Activated CD4-positive, alpha-beta T cell treated with anti-CD3 and anti-CD28 coated beads, Interleukin-2, amount 10 ng/mL, durations not matched to agents 7 days and 5 days (primary cell): ENCODE results near the gene DSCAML1. TPM values are rescaled to one million over a fixed set of nuclear protein-coding genes. Genes with fewer than 3 reads are reported as not detected.
"Not testable (repeated sequence)": the region's sequence is repeated elsewhere in the genome, so short reads cannot be mapped to it uniquely, and the experiment has no call there.

Experiments used
- CTCF ChIA-PET: fragments of 350-600 bp; sonication (Branson Sonifier 250); formaldehyde crosslinking; loops from one replicate; lab custom pipeline; 2021; ENCODE audit warnings: antibody characterized with exemption; lab: Charles Lee
- POLR2A ChIA-PET: fragments of 350-600 bp; sonication (Branson Sonifier 250); formaldehyde crosslinking; loops from one replicate; lab custom pipeline; 2021; ENCODE audit warnings: antibody characterized with exemption; lab: Charles Lee
- DNase-seq: peaks from one replicate; pipeline ENCODE4 v3.0.0-alpha.2; 2020
- H3K27ac Mint-ChIP-seq: one replicate; pipeline ENCODE4 v1.8.0; 2021; ENCODE audit warnings: mild to moderate bottlenecking, moderate library complexity, mixed read lengths
- H3K27me3 Mint-ChIP-seq: one replicate; pipeline ENCODE4 v1.8.0; 2021; ENCODE audit warnings: mixed read lengths
- H3K36me3 Mint-ChIP-seq: one replicate; pipeline ENCODE4 v1.8.0; 2021; ENCODE audit warnings: low read depth, mixed read lengths
- H3K4me1 Mint-ChIP-seq: one replicate; pipeline ENCODE4 v1.8.0; 2021; ENCODE audit warnings: mixed read lengths
- H3K4me3 Mint-ChIP-seq: one replicate; pipeline ENCODE4 v1.8.0; 2021; ENCODE audit warnings: mild to moderate bottlenecking, moderate library complexity, mixed read lengths
- H3K9me3 Mint-ChIP-seq: one replicate; pipeline ENCODE4 v1.8.0; 2021; ENCODE audit warnings: mixed read lengths
- total RNA-seq, 2 experiments: library from RNA; stranded (reverse); gene quantifications; one replicate each; pipeline ENCODE4 v1.2.3, GENCODE V29; 2021

Gene DSCAML1
- total RNA-seq, 2 experiments from 2014 or later = 0.02 to 0.25 TPM

DNA sequence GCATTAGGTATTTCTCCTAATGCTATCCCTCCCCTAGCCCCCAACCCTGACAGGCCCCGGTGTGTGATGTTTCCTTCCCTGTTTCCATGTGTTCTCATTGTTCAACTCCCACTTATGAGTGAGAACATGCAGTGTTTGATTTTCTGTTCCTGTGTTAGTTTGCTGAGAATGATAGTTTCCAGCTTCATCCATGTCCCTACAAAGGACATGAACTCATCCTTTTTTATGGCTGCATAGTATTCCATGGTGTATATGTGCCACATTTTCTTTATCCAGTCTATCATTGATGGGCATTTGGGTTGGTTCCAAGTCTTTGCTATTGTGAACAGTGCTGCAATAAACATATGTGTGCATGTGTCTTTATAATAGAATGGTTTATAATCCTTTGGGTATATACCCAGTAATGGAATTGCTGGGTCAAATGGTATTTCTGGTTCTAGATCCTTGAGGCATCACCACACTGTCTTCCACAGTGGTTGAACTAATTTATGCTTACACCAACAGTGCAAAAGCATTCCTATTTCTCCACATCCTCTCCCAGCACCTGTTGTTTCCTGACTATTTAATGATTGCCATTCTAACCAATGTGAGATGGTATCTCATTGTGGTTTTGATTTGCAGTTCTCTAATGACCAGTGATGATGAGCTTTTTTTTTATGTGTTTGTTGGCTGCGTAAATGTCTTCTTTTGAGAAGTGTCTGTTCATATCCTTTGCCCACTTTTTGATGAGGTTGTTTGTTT is 397.7 kb downstream of the DSCAML1 start:
- H3K27me3 Mint-ChIP-seq, H3K4me1 Mint-ChIP-seq, H3K4me3 Mint-ChIP-seq, DNase-seq, H3K27ac Mint-ChIP-seq, POLR2A ChIA-PET, CTCF ChIA-PET: not testable (repeated sequence)
- Mint-ChIP-seq H3K36me3 (peaks cover 81% of the 10 kb centered on the region), H3K9me3 (peaks cover 12% of the 10 kb centered on the region)

GRCh38 chr11:117398618-117399017 is 398.4 kb downstream of the DSCAML1 start:
- Mint-ChIP-seq H3K36me3 (peaks cover 75% of the 10 kb centered on the region), H3K9me3 (peaks cover 12% of the 10 kb centered on the region)
- POLR2A ChIA-PET, H3K4me1 Mint-ChIP-seq, H3K4me3 Mint-ChIP-seq, CTCF ChIA-PET, H3K27me3 Mint-ChIP-seq, DNase-seq, H3K27ac Mint-ChIP-seq: not testable (repeated sequence)

- CTCF ChIA-PET = interaction anchor here (1.1 to 1.7 kb wide), 2 partner anchors 17 to 29 kb away, joined by 3 to 4 read pairs; no protein-coding TSS in a partner anchor
- H3K36me3 Mint-ChIP-seq = peaks cover 71% of the 10 kb centered on the region
- H3K4me3 Mint-ChIP-seq = no peak overlapping the region
- POLR2A ChIA-PET = no interaction called here
- H3K27ac Mint-ChIP-seq = no peak overlapping the region
- peaks cover 12% of the 10 kb centered on the region for H3K9me3 Mint-ChIP-seq
- peaks cover 2% of the 10 kb centered on the region for H3K4me1 Mint-ChIP-seq
- DNase-seq = no peak
- H3K27me3 Mint-ChIP-seq = no peaks in the 10 kb centered on the region
These were observed 400.0 kb downstream of the DSCAML1 start for GRCh38 chr11:117396970-117397369.

DNA sequence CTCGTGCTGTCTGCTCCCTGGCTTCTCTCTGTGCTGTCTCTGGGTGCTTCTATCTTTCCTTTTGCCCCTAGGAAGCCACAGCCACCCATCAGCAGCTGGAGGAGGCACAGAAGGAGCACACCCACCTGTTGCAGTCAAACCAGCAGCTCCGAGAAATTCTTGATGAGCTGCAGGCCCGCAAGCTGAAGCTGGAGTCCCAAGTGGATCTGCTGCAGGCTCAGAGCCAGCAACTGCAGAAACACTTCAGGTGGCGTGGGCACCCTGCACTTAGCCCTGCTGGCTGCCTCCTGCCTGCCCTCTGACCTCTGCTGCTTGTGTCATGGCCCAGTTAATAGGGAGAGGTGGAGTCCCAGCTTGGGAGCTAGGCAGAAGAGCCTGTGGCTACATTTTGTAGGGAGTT is 401.5 kb downstream of the DSCAML1 start:
- peaks cover 67% of the 10 kb centered on the region for H3K36me3 Mint-ChIP-seq
- ChIA-PET POLR2A (no interaction called here), CTCF (interaction anchor here (1.0 to 1.8 kb wide), 5 partner anchors 14 to 64 kb away, joined by 3 to 4 read pairs (median 4); no protein-coding TSS in a partner anchor)
- H3K27me3 Mint-ChIP-seq = no peaks in the 10 kb centered on the region
- no peak for DNase-seq
- H3K9me3 Mint-ChIP-seq = peaks cover 12% of the 10 kb centered on the region
- no peak overlapping the region for H3K27ac Mint-ChIP-seq
- H3K4me1 Mint-ChIP-seq = no peaks in the 10 kb centered on the region
- no peak overlapping the region for H3K4me3 Mint-ChIP-seq

DNA sequence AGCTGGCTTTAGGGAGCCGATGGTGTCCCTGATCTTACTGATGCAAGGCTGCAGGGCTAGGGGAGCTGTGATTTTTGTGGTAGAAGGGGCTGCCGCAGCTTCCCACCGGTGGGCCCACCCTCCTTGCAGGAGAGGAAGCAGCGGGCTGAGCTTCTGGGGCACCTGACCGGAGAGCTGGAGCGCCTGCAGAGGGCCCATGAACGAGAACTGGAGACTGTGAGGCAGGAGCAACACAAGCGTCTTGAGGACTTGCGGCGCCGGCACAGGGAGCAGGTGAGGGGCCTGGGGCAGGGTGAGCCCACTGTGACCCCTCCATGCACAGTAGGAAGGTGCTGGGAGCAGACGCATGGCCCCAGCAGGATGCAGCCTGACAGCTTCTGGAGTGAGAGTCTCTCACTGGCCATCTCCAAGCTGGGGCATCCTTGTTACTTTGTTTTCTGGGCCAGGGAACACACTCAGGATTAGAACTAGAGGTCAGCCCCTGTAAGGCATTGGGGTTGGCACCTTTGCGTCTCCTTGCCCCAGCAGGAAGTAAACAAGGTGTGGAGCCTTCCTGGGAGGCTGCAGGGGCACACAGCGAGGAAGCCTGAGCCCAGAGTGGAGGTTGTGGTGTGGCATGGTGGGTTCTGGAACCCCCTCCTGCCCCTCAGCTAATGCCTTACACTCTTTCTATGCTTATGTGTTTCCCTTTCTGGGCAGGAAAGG is 402.6 kb downstream of the DSCAML1 start:
- no peak overlapping the region for H3K4me3 Mint-ChIP-seq
- peaks cover 61% of the 10 kb centered on the region for H3K36me3 Mint-ChIP-seq
- no peaks in the 10 kb centered on the region for H3K27me3 Mint-ChIP-seq
- no peaks in the 10 kb centered on the region for H3K4me1 Mint-ChIP-seq
- ChIA-PET CTCF (interaction anchor here (0.6 to 1.8 kb wide), 6 partner anchors 15 to 111 kb away, joined by 3 to 6 read pairs (median 4); no protein-coding TSS in a partner anchor), POLR2A (no interaction called here)
- peaks cover 9% of the 10 kb centered on the region for H3K9me3 Mint-ChIP-seq
- no peak overlapping the region for H3K27ac Mint-ChIP-seq
- no peak for DNase-seq

GRCh38 chr11:117392979-117393378 is 404.0 kb downstream of the DSCAML1 start:
- no peak overlapping the region for H3K27ac Mint-ChIP-seq
- CTCF ChIA-PET = interaction anchor here (0.5 to 0.9 kb wide), 2 partner anchors 10 to 113 kb away, joined by 5 to 6 read pairs; no protein-coding TSS in a partner anchor
- POLR2A ChIA-PET = no interaction called here
- H3K27me3 Mint-ChIP-seq = no peaks in the 10 kb centered on the region
- no peak overlapping the region for H3K4me3 Mint-ChIP-seq
- peaks cover 53% of the 10 kb centered on the region for H3K36me3 Mint-ChIP-seq
- H3K4me1 Mint-ChIP-seq = peaks cover 4% of the 10 kb centered on the region
- DNase-seq = no peak
- H3K9me3 Mint-ChIP-seq = peaks cover 3% of the 10 kb centered on the region

DNA sequence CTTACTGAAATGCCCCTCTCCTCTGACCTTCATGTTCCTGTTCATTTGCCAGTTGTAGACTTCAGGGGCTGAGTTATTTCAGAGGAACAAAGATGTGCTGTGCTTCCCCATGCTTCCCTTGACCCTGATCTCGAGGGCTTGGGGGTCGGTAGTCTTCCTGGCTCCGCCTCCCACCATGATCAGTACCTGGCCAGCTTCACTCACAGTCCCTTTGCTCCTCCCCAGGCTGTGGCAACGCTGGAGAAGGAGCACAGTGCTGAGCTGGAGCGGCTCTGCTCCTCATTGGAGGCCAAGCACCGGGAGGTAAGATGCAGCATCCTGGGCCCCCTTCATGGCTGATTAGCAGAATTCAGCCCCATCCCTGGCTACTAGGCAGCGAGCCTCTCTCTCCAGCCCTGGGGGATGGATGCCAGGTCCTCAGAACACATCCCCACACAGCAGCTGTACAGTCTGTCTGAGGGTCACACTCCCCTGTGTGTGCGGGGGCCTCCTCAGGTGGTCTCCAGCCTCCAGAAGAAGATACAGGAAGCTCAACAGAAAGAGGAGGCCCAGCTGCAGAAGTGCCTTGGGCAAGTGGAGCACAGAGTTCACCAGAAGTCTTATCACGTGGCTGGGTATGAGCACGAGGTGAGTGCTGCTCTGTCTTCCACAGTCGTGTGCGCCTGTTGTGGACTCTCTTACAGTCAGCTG is 404.9 kb downstream of the DSCAML1 start:
- Mint-ChIP-seq H3K27ac (no peak overlapping the region), H3K9me3 (no peaks in the 10 kb centered on the region)
- CTCF ChIA-PET = no interaction called here

DNA sequence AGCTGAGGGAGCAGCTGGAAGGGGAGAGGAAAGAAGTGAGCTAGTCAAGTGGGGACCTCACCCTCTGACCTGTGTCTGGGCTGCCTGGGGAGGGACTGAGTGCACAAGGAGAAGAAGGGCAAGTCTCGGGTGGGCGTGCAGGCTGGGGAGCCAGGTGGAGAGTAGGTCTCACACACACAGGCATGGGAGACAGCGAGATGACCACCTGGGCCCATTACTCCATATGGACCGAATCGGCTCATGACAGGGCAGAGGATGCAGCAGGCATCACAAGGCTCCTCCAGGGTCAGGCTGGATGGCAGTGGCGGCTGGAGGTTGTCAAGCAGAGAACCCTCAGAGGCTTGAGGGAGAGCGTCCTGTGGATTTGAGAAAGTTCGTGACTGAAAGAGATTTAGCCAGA is 405.8 kb downstream of the DSCAML1 start:
- Mint-ChIP-seq H3K27me3 (no peaks in the 10 kb centered on the region), H3K4me3 (no peak overlapping the region), H3K27ac (no peak overlapping the region), H3K4me1 (peaks cover 4% of the 10 kb centered on the region), H3K9me3 (no peaks in the 10 kb centered on the region), H3K36me3 (peaks cover 40% of the 10 kb centered on the region)
- POLR2A ChIA-PET = no interaction called here
- DNase-seq = no peak
- CTCF ChIA-PET = interaction anchor here (0.6 kb wide), 1 partner anchor 26 kb away, joined by 4 read pairs; no protein-coding TSS in a partner anchor

More for the DNA sequence above, 404.9 kb downstream of the DSCAML1 start:
- Mint-ChIP-seq H3K4me3 (no peak overlapping the region), H3K27me3 (no peaks in the 10 kb centered on the region), H3K36me3 (peaks cover 46% of the 10 kb centered on the region), H3K4me1 (peaks cover 4% of the 10 kb centered on the region)
- no peak for DNase-seq
- POLR2A ChIA-PET = no interaction called here

GRCh38 chr11:117390743-117391142 is 406.3 kb downstream of the DSCAML1 start:
- ChIA-PET CTCF (interaction anchor here (0.6 to 2.6 kb wide), 2 partner anchors 13 to 27 kb away, joined by 4 to 10 read pairs; no protein-coding TSS in a partner anchor), POLR2A (no interaction called here)
- Mint-ChIP-seq H3K9me3 (no peaks in the 10 kb centered on the region), H3K27ac (no peak overlapping the region), H3K27me3 (no peaks in the 10 kb centered on the region), H3K4me1 (peaks cover 4% of the 10 kb centered on the region), H3K4me3 (no peak overlapping the region), H3K36me3 (peaks cover 37% of the 10 kb centered on the region)
- DNase-seq = no peak

GRCh38 chr11:117387992-117388755 is 408.8 kb downstream of the DSCAML1 start:
- POLR2A ChIA-PET = no interaction called here
- H3K4me1 Mint-ChIP-seq = peaks cover 4% of the 10 kb centered on the region

GRCh38 chr11:117385906-117386305 is 411.1 kb downstream of the DSCAML1 start:
- H3K4me3 Mint-ChIP-seq = no peak overlapping the region
- H3K27me3 Mint-ChIP-seq = no peaks in the 10 kb centered on the region
- no peak for DNase-seq
- H3K9me3 Mint-ChIP-seq = no peaks in the 10 kb centered on the region
- ChIA-PET POLR2A (no interaction called here), CTCF (interaction anchor here (1.2 kb wide), 1 partner anchor 12 kb away, joined by 3 read pairs; no protein-coding TSS in a partner anchor)
- no peak overlapping the region for H3K27ac Mint-ChIP-seq
- peaks cover 10% of the 10 kb centered on the region for H3K36me3 Mint-ChIP-seq
- H3K4me1 Mint-ChIP-seq = peaks cover 4% of the 10 kb centered on the region

More at GRCh38 chr11:117387992-117388755, 408.8 kb downstream of the DSCAML1 start:
- peaks cover 22% of the 10 kb centered on the region for H3K36me3 Mint-ChIP-seq
- H3K4me3 Mint-ChIP-seq = no peak overlapping the region
- no peak for DNase-seq
- H3K27ac Mint-ChIP-seq = no peak overlapping the region
- no peaks in the 10 kb centered on the region for H3K27me3 Mint-ChIP-seq
- CTCF ChIA-PET = interaction anchor here (0.6 to 2.6 kb wide), 3 partner anchors 11 to 19 kb away, joined by 3 to 10 read pairs (median 4); no protein-coding TSS in a partner anchor
- no peaks in the 10 kb centered on the region for H3K9me3 Mint-ChIP-seq

DNA sequence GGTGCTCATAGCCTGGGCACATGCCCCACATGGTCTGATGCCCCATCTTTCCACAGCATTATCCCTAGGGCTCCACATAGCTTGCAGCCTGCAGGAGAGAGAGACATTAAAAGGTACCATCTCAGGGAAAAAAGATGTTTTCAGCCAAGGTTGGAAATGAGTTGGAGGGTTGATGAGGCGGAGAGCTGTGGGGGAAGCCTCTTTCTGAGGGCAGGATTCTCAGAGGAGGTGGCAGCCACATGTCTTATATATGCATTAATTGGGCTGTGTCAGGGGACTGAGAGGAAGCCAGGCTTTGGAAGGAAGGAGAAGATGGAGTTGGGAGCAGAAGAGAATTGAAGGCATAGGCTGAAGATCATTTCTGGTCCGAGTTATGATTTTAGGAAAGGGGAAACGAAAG is 411.5 kb downstream of the DSCAML1 start:
- Mint-ChIP-seq H3K9me3 (no peaks in the 10 kb centered on the region), H3K27ac (no peak overlapping the region), H3K4me3 (no peak overlapping the region), H3K4me1 (peaks cover 4% of the 10 kb centered on the region), H3K36me3 (peaks cover 11% of the 10 kb centered on the region), H3K27me3 (no peaks in the 10 kb centered on the region)
- DNase-seq = no peak
- ChIA-PET CTCF (no interaction called here), POLR2A (no interaction called here)
